CD14-positive monocyte (primary cell): ENCODE measurements around the gene LMTK2. TPM values are rescaled to one million over a fixed set of nuclear protein-coding genes. Genes with fewer than 3 reads are reported as not detected.

Experiments used
- DNase-seq, 3 donors: peaks; one replicate each; pipeline ENCODE4 v3.0.0-alpha.2; 2011 to 2022
- H2AFZ ChIP-seq: 2 replicates; pipeline ENCODE4 v1.6.0; 2012; ENCODE audit warnings: mild to moderate bottlenecking, low read depth, low read length, inconsistent platforms; ENCODE audit not compliant: insufficient read depth, poor library complexity, severe bottlenecking
- H3K27ac ChIP-seq, 2 donors: 1 replicate in 1 of 2; 2 replicates in 1 of 2; pipeline ENCODE4 v1.5.1; 2012 to 2013; ENCODE audit warnings: low read length in 2 of 2, control low read depth in 1 of 2, inconsistent platforms in 1 of 2, low read depth in 1 of 2, mild to moderate bottlenecking in 1 of 2
- H3K27me3 ChIP-seq, 2 donors: one replicate each; pipeline versions ENCODE4 v1.6.0 to v1.6.1; 2011 to 2013; ENCODE audit warnings: low read length in 2 of 2; ENCODE audit not compliant: control insufficient read depth in 2 of 2, insufficient read depth in 2 of 2
- H3K36me3 ChIP-seq, 2 donors: replicated peaks in 1 of 2; 1 replicate in 1 of 2; 2 replicates in 1 of 2; pipeline versions ENCODE4 v1.5.1 to v1.6.1; 2012 to 2013; ENCODE audit warnings: low read length in 2 of 2, control low read depth in 1 of 2, inconsistent platforms in 1 of 2, mild to moderate bottlenecking in 1 of 2; ENCODE audit not compliant: insufficient read depth in 2 of 2, control insufficient read depth in 1 of 2
- H3K4me1 ChIP-seq, 2 donors: 1 replicate in 1 of 2; 2 replicates in 1 of 2; pipeline versions ENCODE4 v1.5.1 to v1.6.1; 2012 to 2013; ENCODE audit warnings: low read length in 2 of 2, control low read depth in 1 of 2, inconsistent platforms in 1 of 2, mild to moderate bottlenecking in 1 of 2, moderate library complexity in 1 of 2; ENCODE audit not compliant: insufficient read depth in 2 of 2, control insufficient read depth in 1 of 2
- H3K4me2 ChIP-seq: replicated peaks from 2 replicates; pipeline ENCODE3; 2012; ENCODE audit warnings: low read length, moderate library complexity, mild to moderate bottlenecking; ENCODE audit not compliant: poor library complexity, severe bottlenecking; ENCODE audit errors: extremely low read depth
- H3K4me3 ChIP-seq, 3 experiments: fragments of 200-600 bp in 1 of 3; sonication (generic) in 1 of 3; replicated peaks in 1 of 3; 1 replicate in 2 of 3; 2 replicates in 1 of 3; pipeline ENCODE4 v1.5.1; 2011 to 2013; ENCODE audit warnings: low read length in 3 of 3, mild to moderate bottlenecking in 3 of 3, control low read depth in 2 of 3, low read depth in 2 of 3, inconsistent platforms in 1 of 3, moderate library complexity in 1 of 3
- H3K79me2 ChIP-seq: 2 replicates; pipeline ENCODE4 v1.6.0; 2012; ENCODE audit warnings: mild to moderate bottlenecking, control low read depth, inconsistent platforms, low read length, moderate library complexity; ENCODE audit not compliant: insufficient read depth
- H3K9ac ChIP-seq: 2 replicates; pipeline ENCODE4 v1.6.0; 2017; ENCODE audit warnings: low read length, mild to moderate bottlenecking; ENCODE audit not compliant: insufficient read depth, poor library complexity, severe bottlenecking
- H3K9me3 ChIP-seq, 2 donors: replicated peaks in 1 of 2; 1 replicate in 1 of 2; 2 replicates in 1 of 2; pipeline versions ENCODE4 v1.5.1 to v1.6.1; 2012 to 2013; ENCODE audit warnings: low read length in 2 of 2, control low read depth in 1 of 2; ENCODE audit not compliant: control insufficient read depth in 1 of 2, insufficient read depth in 1 of 2
- H4K20me1 ChIP-seq: 2 replicates; pipeline ENCODE4 v1.6.0; 2012; ENCODE audit warnings: mild to moderate bottlenecking, low read length, control low read depth, moderate library complexity; ENCODE audit not compliant: insufficient read depth
- H3K27ac Mint-ChIP-seq, 7 donors: one replicate each; pipeline ENCODE4 v1.8.0; 2020; ENCODE audit warnings: mild to moderate bottlenecking in 7 of 7, mixed read lengths in 7 of 7, moderate library complexity in 6 of 7, inconsistent platforms in 2 of 7
- H3K27me3 Mint-ChIP-seq, 3 donors: one replicate each; pipeline ENCODE4 v1.8.0; 2021 to 2022; ENCODE audit warnings: low read depth in 3 of 3, mild to moderate bottlenecking in 3 of 3, mixed read lengths in 3 of 3, moderate library complexity in 3 of 3, inconsistent platforms in 1 of 3
- H3K36me3 Mint-ChIP-seq, 2 donors: one replicate each; pipeline ENCODE4 v1.8.0; 2020; ENCODE audit warnings: mixed read lengths in 2 of 2, inconsistent platforms in 1 of 2, mild to moderate bottlenecking in 1 of 2
- H3K4me1 Mint-ChIP-seq: one replicate; pipeline ENCODE4 v1.8.0; 2020; ENCODE audit warnings: mild to moderate bottlenecking, mixed read lengths
- H3K4me3 Mint-ChIP-seq, 2 donors: one replicate each; pipeline ENCODE4 v1.8.0; 2020; ENCODE audit warnings: mild to moderate bottlenecking in 2 of 2, mixed read lengths in 2 of 2, moderate library complexity in 1 of 2
- H3K9me3 Mint-ChIP-seq, 7 donors: one replicate each; pipeline ENCODE4 v1.8.0; 2020 to 2022; ENCODE audit warnings: mixed read lengths in 7 of 7, mild to moderate bottlenecking in 6 of 7, moderate library complexity in 6 of 7, inconsistent platforms in 2 of 7
- CTCF ChIP-seq: fragments of 200-600 bp; IDR thresholded peaks from one replicate; pipeline ENCODE4 v1.8.0; 2022; ENCODE audit warnings: antibody characterized with exemption, mild to moderate bottlenecking
- WGBS: methylation state at CpG from one replicate; pipeline ENCODE4 v1.1.5; 2013; ENCODE audit warnings: missing lambda C conversion rate; ENCODE audit not compliant: insufficient coverage; 5-methylcytosine and 5-hydroxymethylcytosine counted together
- intact Hi-C, 2 donors: fragments of 100-400 bp; cut with micrococcal nuclease; formaldehyde crosslinking; loops; one replicate each; pipeline versions ENCODE4 v1.15.0 to v1.15.1; 2023
- polyA plus RNA-seq, 3 donors: library from polyadenylated mRNA; depleted of rRNA in 1 of 3; unstranded in 2 of 3; stranded (reverse) in 1 of 3; fragments of 300-500 nt in 2 of 3; fragments of >200 nt in 1 of 3; fragmentation: Illumina TruSeq in 2 of 3; gene quantifications; 1 replicate in 2 of 3; 2 replicates in 1 of 3; pipeline ENCODE4 v1.2.3, GENCODE V29; 2012 to 2021

The LMTK2 gene
- polyA plus RNA-seq, 3 donors, result 1.7 to 9.2 (median 1.8) TPM

GRCh38 chr7:98235901-98236300 is 129.2 kb downstream of the LMTK2 start:
- Histone ChIP-seq H3K79me2 (no peaks in the 10 kb centered on the region), H3K27ac (no peak overlapping the region), H3K4me1 (no peaks in the 10 kb centered on the region), H3K36me3 (peaks cover 69 to 90% of the 10 kb centered on the region in 2 donors), H3K9me3 (no peaks in the 10 kb centered on the region), H3K27me3 (no peaks in the 10 kb centered on the region), H3K4me3 (no peak overlapping the region), H2AFZ (no peak overlapping the region), H4K20me1 (peaks cover 3% of the 10 kb centered on the region), H3K4me2 (no peak overlapping the region), H3K9ac (no peak overlapping the region)
- no peak for DNase-seq
- TF ChIP-seq CTCF, result no peak
- Mint-ChIP-seq H3K27me3 (no peaks in the 10 kb centered on the region), H3K36me3 (peaks cover 67 to 89% of the 10 kb centered on the region in 2 donors), H3K27ac (peak overlapping the region in 1 of 7 donors; percentile 25), H3K9me3 (peaks cover 0 to 2% (median 0%) of the 10 kb centered on the region in 7 donors), H3K4me3 (no peak overlapping the region), H3K4me1 (no peaks in the 10 kb centered on the region)
- 97% methylated on average over 9 of the region's 11 CpGs for WGBS
- intact Hi-C loops, result no loop called here

GRCh38 chr7:98236355-98237185 is 129.9 kb downstream of the LMTK2 start:
- no peak overlapping the region for H3K9ac ChIP-seq
- over 99% methylated on average over 24 of the region's 25 CpGs for WGBS
- DNase-seq, result no peak
- no peaks in the 10 kb centered on the region for H3K9me3 ChIP-seq
- intact Hi-C loops, result no loop called here
- Mint-ChIP-seq H3K4me3 (no peak overlapping the region), H3K27ac (no peak overlapping the region), H3K4me1 (no peaks in the 10 kb centered on the region), H3K27me3 (peaks cover 0 to 4% (median 0%) of the 10 kb centered on the region in 3 donors), H3K36me3 (peaks cover 71 to 90% of the 10 kb centered on the region in 2 donors), H3K9me3 (peaks cover 0 to 2% (median 0%) of the 10 kb centered on the region in 7 donors)
- H3K4me3 ChIP-seq, result no peak overlapping the region
- no peaks in the 10 kb centered on the region for H3K79me2 ChIP-seq
- H3K4me1 ChIP-seq, result no peaks in the 10 kb centered on the region
- no peak overlapping the region for H3K4me2 ChIP-seq
- peaks cover 10% of the 10 kb centered on the region for H4K20me1 ChIP-seq
- no peak overlapping the region for H2AFZ ChIP-seq
- H3K27me3 ChIP-seq, result no peaks in the 10 kb centered on the region
- no peak overlapping the region for H3K27ac ChIP-seq
- TF ChIP-seq CTCF, result no peak
- peaks cover 72 to 92% of the 10 kb centered on the region in 2 donors for H3K36me3 ChIP-seq
